Measurements from ENCODE around the gene RNASE4.
"Not testable (repeated sequence)": the region's sequence is repeated elsewhere in the genome, so short reads cannot be mapped to it uniquely, and the experiment has no call there.

DNA sequence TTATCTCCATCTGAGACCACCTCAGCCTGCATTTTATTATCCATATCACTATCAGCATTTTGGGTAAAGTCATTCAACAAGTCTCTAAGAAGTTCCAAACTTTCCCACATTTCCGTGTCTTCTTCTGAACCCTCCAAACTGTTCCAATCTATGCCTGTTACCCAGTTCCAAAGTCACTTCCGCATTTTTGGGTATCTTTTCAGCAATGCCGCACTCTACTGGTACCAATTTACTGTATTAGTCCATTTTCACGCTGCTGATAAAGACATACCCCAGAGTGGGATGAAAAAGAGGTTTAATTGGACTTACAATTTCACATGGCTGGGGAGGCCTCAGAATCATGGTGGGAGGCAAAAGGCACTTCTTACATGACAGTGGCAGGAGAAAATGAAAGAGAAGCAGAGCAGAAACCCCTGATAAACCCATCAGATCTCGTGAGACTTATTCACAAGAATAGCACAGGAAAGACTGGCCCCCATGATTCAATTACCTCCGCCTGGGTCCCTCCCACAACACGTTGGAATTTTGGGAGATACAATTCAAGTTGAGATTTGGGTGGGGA lies 17.9 kb upstream of the RNASE4 start:
- TF ChIP-seq, protein P1, sequence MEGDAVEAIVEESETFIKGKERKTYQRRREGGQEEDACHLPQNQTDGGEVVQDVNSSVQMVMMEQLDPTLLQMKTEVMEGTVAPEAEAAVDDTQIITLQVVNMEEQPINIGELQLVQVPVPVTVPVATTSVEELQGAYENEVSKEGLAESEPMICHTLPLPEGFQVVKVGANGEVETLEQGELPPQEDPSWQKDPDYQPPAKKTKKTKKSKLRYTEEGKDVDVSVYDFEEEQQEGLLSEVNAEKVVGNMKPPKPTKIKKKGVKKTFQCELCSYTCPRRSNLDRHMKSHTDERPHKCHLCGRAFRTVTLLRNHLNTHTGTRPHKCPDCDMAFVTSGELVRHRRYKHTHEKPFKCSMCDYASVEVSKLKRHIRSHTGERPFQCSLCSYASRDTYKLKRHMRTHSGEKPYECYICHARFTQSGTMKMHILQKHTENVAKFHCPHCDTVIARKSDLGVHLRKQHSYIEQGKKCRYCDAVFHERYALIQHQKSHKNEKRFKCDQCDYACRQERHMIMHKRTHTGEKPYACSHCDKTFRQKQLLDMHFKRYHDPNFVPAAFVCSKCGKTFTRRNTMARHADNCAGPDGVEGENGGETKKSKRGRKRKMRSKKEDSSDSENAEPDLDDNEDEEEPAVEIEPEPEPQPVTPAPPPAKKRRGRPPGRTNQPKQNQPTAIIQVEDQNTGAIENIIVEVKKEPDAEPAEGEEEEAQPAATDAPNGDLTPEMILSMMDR (conservative IDR thresholded peaks at IDR 0.05): not testable (repeated sequence)
- not testable (repeated sequence) for TF ChIP-seq ZFX (IDR thresholded peaks at IDR 0.05)
